GM12891 (cell line): Measurements from ENCODE around the gene RASSF6.

Source experiments
- POLR2A ChIP-seq: IDR thresholded peaks from 2 replicates; pipeline ENCODE4 v1.6.1; 2011; ENCODE audit warnings: low read depth, low read length, control low read depth
- POLR2AphosphoS5 ChIP-seq: IDR thresholded peaks from 2 replicates; pipeline ENCODE4 v1.6.1; 2011; ENCODE audit warnings: low read depth, low read length, control low read depth

GRCh38 chr4:73669410-73670183 is 49.4 kb upstream of the RASSF6 start:
- TF ChIP-seq POLR2A, result no peak
- no peak for TF ChIP-seq POLR2AphosphoS5
